H1 (cell line): ENCODE measurements around the gene PRKCI. TPM values are rescaled to one million over a fixed set of nuclear protein-coding genes. Genes with fewer than 3 reads are reported as not detected.

Experiments
- CTCF ChIA-PET: fragments of 300-600 bp; sonication (Branson Sonifier 250); formaldehyde crosslinking; loops from one replicate; lab custom pipeline; 2021; ENCODE audit not compliant: partially characterized antibody; lab: Charles Lee
- POLR2A ChIA-PET: fragments of 300-600 bp; sonication (Branson Sonifier 250); formaldehyde crosslinking; loops from one replicate; lab custom pipeline; 2021; ENCODE audit warnings: inconsistent platforms; ENCODE audit not compliant: partially characterized antibody; lab: Charles Lee
- DNase-seq, 2 experiments: peaks; one replicate each; pipeline versions ENCODE4 v3.0.0 to v3.0.0-alpha.2; 2010 to 2022; ENCODE audit warnings: low spot score in 2 of 2, low read depth in 1 of 2, mixed read lengths in 1 of 2
- FAIRE-seq: peaks from 2 replicates; lab custom pipeline; 2011; peaks lifted over from hg19 to GRCh38; lab: Jason Lieb, UNC
- H2AFZ ChIP-seq: 2 replicates; pipeline ENCODE4 v1.8.1; 2012; ENCODE audit warnings: low read length, inconsistent platforms
- H2AK5ac ChIP-seq: 2 replicates; pipeline ENCODE4 v1.6.1; 2013; ENCODE audit warnings: low read depth, low read length
- H2BK120ac ChIP-seq: replicated peaks from 2 replicates; pipeline ENCODE3; 2013; ENCODE audit warnings: low read depth, low read length, inconsistent platforms
- H2BK12ac ChIP-seq: 2 replicates; pipeline ENCODE4 v1.6.1; 2013; ENCODE audit warnings: low read depth, low read length
- H2BK15ac ChIP-seq: 2 replicates; pipeline ENCODE4 v1.6.1; 2013; ENCODE audit warnings: low read length
- H2BK20ac ChIP-seq: 2 replicates; pipeline ENCODE4 v1.6.1; 2013; ENCODE audit warnings: low read length
- H2BK5ac ChIP-seq: 2 replicates; pipeline ENCODE4 v1.6.1; 2013; ENCODE audit warnings: low read depth, low read length
- H3K14ac ChIP-seq: 2 replicates; pipeline ENCODE4 v1.6.1; 2013; ENCODE audit warnings: inconsistent platforms; ENCODE audit not compliant: insufficient read length
- H3K18ac ChIP-seq: 2 replicates; pipeline ENCODE4 v1.6.1; 2013; ENCODE audit warnings: low read length; ENCODE audit errors: extremely low read depth
- H3K23ac ChIP-seq: 2 replicates; pipeline ENCODE4 v1.6.1; 2013; ENCODE audit warnings: inconsistent platforms; ENCODE audit not compliant: insufficient read length
- H3K23me2 ChIP-seq: 2 replicates; pipeline ENCODE4 v1.6.1; 2013; ENCODE audit warnings: low read depth, low read length
- H3K27ac ChIP-seq: 2 replicates; pipeline ENCODE4 v1.6.1; 2011; ENCODE audit warnings: low read depth, low read length, inconsistent platforms
- H3K27me3 ChIP-seq, 4 experiments: replicated peaks in 1 of 4; 1 replicate in 1 of 4; 2 replicates in 3 of 4; pipeline versions ENCODE4 v1.6.1 to v1.8.1; 2011 to 2013; ENCODE audit warnings: low read length in 3 of 4, mild to moderate bottlenecking in 3 of 4, inconsistent platforms in 2 of 4, mixed read lengths in 2 of 4, moderate library complexity in 1 of 4; ENCODE audit not compliant: control insufficient read depth in 3 of 4, insufficient read depth in 3 of 4; ENCODE audit errors: extremely low read depth in 1 of 4
- H3K36me3 ChIP-seq, 4 experiments: 2 replicates each; pipeline versions ENCODE4 v1.6.1 to v1.8.1; 2011 to 2013; ENCODE audit warnings: mild to moderate bottlenecking in 4 of 4, low read length in 3 of 4, moderate library complexity in 2 of 4, control low read depth in 1 of 4, inconsistent platforms in 1 of 4; ENCODE audit not compliant: insufficient read depth in 4 of 4, control insufficient read depth in 2 of 4
- H3K4ac ChIP-seq: replicated peaks from 2 replicates; pipeline ENCODE3; 2013; ENCODE audit warnings: low read length, low read depth, mixed read lengths, inconsistent platforms; ENCODE audit not compliant: insufficient read length
- H3K4me1 ChIP-seq, 4 experiments: replicated peaks in 1 of 4; 1 replicate in 1 of 4; 2 replicates in 3 of 4; pipeline versions ENCODE4 v1.6.1 to v1.8.1; 2011 to 2013; ENCODE audit warnings: low read length in 3 of 4, inconsistent platforms in 2 of 4, mixed read lengths in 1 of 4; ENCODE audit not compliant: insufficient read depth in 4 of 4, control insufficient read depth in 3 of 4
- H3K4me2 ChIP-seq, 2 experiments: 2 replicates each; pipeline versions ENCODE4 v1.6.1 to v1.8.1; 2011 to 2013; ENCODE audit warnings: low read depth in 2 of 2, low read length in 2 of 2, control low read depth in 1 of 2, inconsistent platforms in 1 of 2, mild to moderate bottlenecking in 1 of 2; ENCODE audit not compliant: insufficient read depth in 1 of 2
- H3K4me3 ChIP-seq, 4 experiments: fragments of 200-600, 300-600 bp in 1 of 4; sonication (generic), shearing (Covaris generic), sonication (Bioruptor Twin) in 1 of 4; 2 replicates each; pipeline versions ENCODE4 v1.5.1 to v1.8.1; 2011 to 2016; ENCODE audit warnings: low read length in 4 of 4, low read depth in 3 of 4, control low read depth in 2 of 4, inconsistent platforms in 2 of 4, mild to moderate bottlenecking in 2 of 4, mixed read lengths in 1 of 4, moderate library complexity in 1 of 4; ENCODE audit not compliant: insufficient read depth in 2 of 4; ENCODE audit errors: extremely low read depth in 1 of 4
- H3K56ac ChIP-seq: replicated peaks from 2 replicates; pipeline ENCODE3; 2013; ENCODE audit warnings: low read depth, mild to moderate bottlenecking, mixed read lengths, low read length, inconsistent platforms; ENCODE audit not compliant: insufficient read length
- H3K79me1 ChIP-seq: 2 replicates; pipeline ENCODE4 v1.6.1; 2013; ENCODE audit warnings: low read depth, low read length, control low read depth
- H3K79me2 ChIP-seq, 2 experiments: 2 replicates each; pipeline versions ENCODE4 v1.6.1 to v1.8.1; 2012 to 2013; ENCODE audit warnings: low read length in 2 of 2, mild to moderate bottlenecking in 2 of 2, inconsistent platforms in 1 of 2; ENCODE audit not compliant: insufficient read depth in 2 of 2, control insufficient read depth in 1 of 2
- H3K9ac ChIP-seq, 4 experiments: replicated peaks in 1 of 4; 1 replicate in 1 of 4; 2 replicates in 3 of 4; pipeline versions ENCODE4 v1.6.1 to v1.8.1; 2011 to 2013; ENCODE audit warnings: low read depth in 3 of 4, low read length in 3 of 4, control low read depth in 2 of 4, mild to moderate bottlenecking in 2 of 4, moderate library complexity in 2 of 4, inconsistent platforms in 1 of 4; ENCODE audit errors: extremely low read depth in 1 of 4
- H3K9me3 ChIP-seq, 2 experiments: 2 replicates each; pipeline versions ENCODE4 v1.6.1 to v1.8.1; 2012 to 2013; ENCODE audit warnings: mild to moderate bottlenecking in 2 of 2, moderate library complexity in 2 of 2, control low read depth in 1 of 2, inconsistent platforms in 1 of 2, low read depth in 1 of 2, low read length in 1 of 2, mixed read lengths in 1 of 2; ENCODE audit not compliant: insufficient read depth in 2 of 2
- H4K20me1 ChIP-seq, 2 experiments: replicated peaks in 1 of 2; 2 replicates each; pipeline versions ENCODE3 to v1.8.1; 2011 to 2013; ENCODE audit warnings: inconsistent platforms in 2 of 2, low read length in 2 of 2, mild to moderate bottlenecking in 1 of 2; ENCODE audit not compliant: insufficient read depth in 2 of 2, control insufficient read depth in 1 of 2
- H4K5ac ChIP-seq: 2 replicates; pipeline ENCODE4 v1.6.1; 2013; ENCODE audit warnings: low read length, low read depth, mixed read lengths, inconsistent platforms; ENCODE audit not compliant: insufficient read length
- H4K8ac ChIP-seq: 2 replicates; pipeline ENCODE4 v1.8.0; 2013; ENCODE audit warnings: mild to moderate bottlenecking, moderate library complexity, low read length, inconsistent platforms; ENCODE audit not compliant: insufficient read depth; ENCODE audit errors: extremely low read depth
- H4K91ac ChIP-seq: replicated peaks from 2 replicates; pipeline ENCODE3; 2013; ENCODE audit warnings: low read length, mixed read lengths, inconsistent platforms; ENCODE audit not compliant: insufficient read length
- EZH2 ChIP-seq: fragments of 200-600 bp; sonication (generic); IDR thresholded peaks from 2 replicates; pipeline ENCODE4 v1.7.1; 2012; ENCODE audit warnings: low read depth, mild to moderate bottlenecking, moderate library complexity, low read length, inconsistent platforms; ENCODE audit not compliant: severe bottlenecking
- MAFK ChIP-seq: IDR thresholded peaks from 2 replicates; pipeline ENCODE4 v1.6.1; 2012; ENCODE audit warnings: low read depth, mild to moderate bottlenecking, improper control_type of control experiment, low read length
- TCF12 ChIP-seq: IDR thresholded peaks from 2 replicates; pipeline ENCODE4 v1.6.1; 2011; ENCODE audit warnings: low read depth, mild to moderate bottlenecking, low read length
- TEAD4 ChIP-seq: IDR thresholded peaks from 2 replicates; pipeline ENCODE4 v1.6.1; 2012; ENCODE audit warnings: low read depth, low read length, inconsistent platforms, mixed read lengths
- WGBS, 2 experiments: shearing (Covaris generic) in 1 of 2; methylation state at CpG; one replicate each; pipeline versions ENCODE4 v1.1.6 to v1.1.7; 2013 to 2015; ENCODE audit warnings: low lambda C conversion rate in 2 of 2, mixed read lengths in 2 of 2, inconsistent platforms in 1 of 2, low coverage in 1 of 2, missing lambda C conversion rate in 1 of 2; ENCODE audit not compliant: insufficient replicate concordance in 2 of 2, insufficient coverage in 1 of 2, insufficient read length in 1 of 2; ENCODE audit errors: extremely low coverage in 1 of 2, missing lambda C conversion rate in 1 of 2; 5-methylcytosine and 5-hydroxymethylcytosine counted together
- polyA plus RNA-seq, 7 experiments: library from polyadenylated mRNA; depleted of rRNA in 3 of 7; stranded (reverse) in 5 of 7; unstranded in 2 of 7; fragments of >200 nt in 5 of 7; fragments of 200-250 nt in 2 of 7; gene quantifications; 1 replicate in 5 of 7; 2 replicates in 1 of 7; 4 replicates in 1 of 7; pipeline versions ENCODE4 v1.2.1 to v1.2.3, GENCODE V29; 2011 to 2013; ENCODE audit warnings: missing spikeins in 2 of 7, mixed read lengths in 2 of 7
- total RNA-seq: library from RNA; stranded (reverse); fragmentation: NEBNext Ultra II Directional; extraction: Animal tissue kit (Norgen Biotek cat#: 25700); gene quantifications from 2 replicates; pipeline ENCODE4 v1.2.1, GENCODE V29; 2021
- TF ChIP-seq, protein P1 (sequence below): IDR thresholded peaks from 2 replicates; pipeline ENCODE4 v1.6.1; 2011; ENCODE audit warnings: low read depth, mild to moderate bottlenecking, low read length; ENCODE audit not compliant: insufficient read depth
- TF ChIP-seq, protein P2 (sequence below): IDR thresholded peaks from 2 replicates; pipeline ENCODE4 v1.6.1; 2011; ENCODE audit warnings: low read length, improper control_type of control experiment

The PRKCI gene
- total and polyA plus RNA-seq, 2 of the 8 experiments (the other 6 are each of a cell fraction or from before 2014, with no cell fraction given): 24.3 to 100.0 TPM

DNA sequence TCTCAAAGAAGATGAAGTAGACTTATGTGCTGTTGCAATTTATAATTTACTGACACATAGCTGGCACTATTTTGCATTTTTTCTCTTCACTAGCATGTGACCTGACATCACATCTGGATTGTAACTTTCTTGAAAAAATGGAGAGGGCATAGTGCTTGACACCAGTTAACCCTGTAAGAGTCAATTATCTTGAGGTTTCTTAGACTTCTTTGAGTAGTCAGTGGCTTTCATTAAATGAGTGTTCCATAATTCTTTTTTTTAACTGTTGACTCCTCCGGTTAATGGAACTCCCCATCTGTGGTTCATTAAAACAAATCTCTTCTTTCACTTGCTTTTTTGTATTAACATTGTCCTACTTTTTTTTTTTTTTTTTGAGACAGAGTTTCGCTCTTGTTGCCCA lies 16.9 kb upstream of the PRKCI start:
- Histone ChIP-seq H2AK5ac (no peak overlapping the region), H3K4me1 (no peaks in the 10 kb centered on the region), H2BK12ac (no peak overlapping the region), H2AFZ (no peak overlapping the region), H4K20me1 (no peaks in the 10 kb centered on the region), H3K27me3 (no peaks in the 10 kb centered on the region), H2BK15ac (no peak overlapping the region), H3K4me3 (no peak overlapping the region), H2BK120ac (no peak overlapping the region), H3K79me2 (no peaks in the 10 kb centered on the region), H3K4me2 (no peak overlapping the region), H3K23ac (no peak overlapping the region), H3K18ac (no peak overlapping the region), H3K79me1 (no peaks in the 10 kb centered on the region), H3K9me3 (no peaks in the 10 kb centered on the region), H2BK5ac (no peak overlapping the region), H3K27ac (no peak overlapping the region), H4K5ac (no peak overlapping the region), H2BK20ac (no peak overlapping the region), H4K91ac (no peak overlapping the region), H3K36me3 (no peaks in the 10 kb centered on the region), H4K8ac (no peak overlapping the region), H3K56ac (no peak overlapping the region), H3K4ac (no peak overlapping the region), H3K23me2 (0 out of 2 replicates have a peak, but pooled peaks cover 1% of the 10 kb centered on the region), H3K9ac (no peak overlapping the region), H3K14ac (no peak overlapping the region)
- POLR2A ChIA-PET: interaction anchor here (1.6 kb wide), 1 partner anchor 18 kb away, joined by 4 read pairs; no protein-coding TSS in a partner anchor
- CTCF ChIA-PET: interaction anchor here (0.6 kb wide), 1 partner anchor 75 kb away, joined by 4 read pairs; no protein-coding TSS in a partner anchor
- DNase-seq: no peak
- TF ChIP-seq, protein P1, sequence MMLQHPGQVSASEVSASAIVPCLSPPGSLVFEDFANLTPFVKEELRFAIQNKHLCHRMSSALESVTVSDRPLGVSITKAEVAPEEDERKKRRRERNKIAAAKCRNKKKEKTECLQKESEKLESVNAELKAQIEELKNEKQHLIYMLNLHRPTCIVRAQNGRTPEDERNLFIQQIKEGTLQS: no peak
- TF ChIP-seq TCF12 (no peak), MAFK (no peak), TEAD4 (no peak), EZH2 (no peak)
- TF ChIP-seq, protein P2, sequence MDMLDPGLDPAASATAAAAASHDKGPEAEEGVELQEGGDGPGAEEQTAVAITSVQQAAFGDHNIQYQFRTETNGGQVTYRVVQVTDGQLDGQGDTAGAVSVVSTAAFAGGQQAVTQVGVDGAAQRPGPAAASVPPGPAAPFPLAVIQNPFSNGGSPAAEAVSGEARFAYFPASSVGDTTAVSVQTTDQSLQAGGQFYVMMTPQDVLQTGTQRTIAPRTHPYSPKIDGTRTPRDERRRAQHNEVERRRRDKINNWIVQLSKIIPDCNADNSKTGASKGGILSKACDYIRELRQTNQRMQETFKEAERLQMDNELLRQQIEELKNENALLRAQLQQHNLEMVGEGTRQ: no peak
- FAIRE-seq: no peak
- WGBS, 2 experiments: 73% methylated on average over 1 of the region's 2 CpGs; no CpG with 5 or more reads in 1 of the 2 experiments
